Measurements from ENCODE around the gene RRP9. TPM values are rescaled to one million over a fixed set of nuclear protein-coding genes. Genes with fewer than 3 reads are reported as not detected.

The RRP9 gene
- polyA plus RNA-seq, 3 donors, result 16.5 to 35.7 (median 18.0) TPM

- no peak overlapping the region for H3K27ac ChIP-seq (ENCODE audit: low read depth, low read length)
- 67 to 72% (median 71%) methylated on average over 7 of the region's 7 CpGs for WGBS, 3 donors
These were observed 50.3 kb downstream of the RRP9 start for GRCh38 chr3:51891242-51892039.

DNA sequence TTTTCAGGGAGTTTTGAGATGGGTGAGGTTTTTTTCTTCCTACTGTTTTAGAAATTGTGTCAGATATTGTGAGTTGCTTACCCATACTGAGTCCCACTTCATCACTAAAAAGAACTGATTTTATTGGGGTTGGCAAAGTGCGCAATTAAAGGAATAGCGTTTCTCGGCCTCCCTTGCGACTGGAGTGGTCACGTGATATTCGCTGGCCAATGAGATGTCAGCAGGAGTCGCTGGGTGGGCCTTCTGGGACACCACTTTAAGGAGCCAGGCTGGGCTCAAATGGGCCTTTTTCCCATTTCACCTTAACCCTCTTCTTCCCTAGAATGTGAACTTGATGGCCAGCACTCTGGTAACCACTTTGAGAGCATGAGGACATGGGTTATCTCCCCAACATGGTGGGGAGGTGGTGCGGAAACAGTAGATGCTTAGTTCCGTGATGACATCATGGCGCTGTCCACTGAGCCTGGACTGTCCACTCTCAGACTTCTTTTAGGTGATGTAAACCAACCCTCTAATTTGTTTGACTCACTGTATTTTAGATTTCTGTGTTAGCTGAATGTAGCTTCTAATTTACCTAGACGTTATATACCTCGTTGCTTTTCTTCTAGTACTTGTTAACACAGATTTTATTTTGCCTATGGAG, 53.1 kb downstream of the RRP9 start:
- WGBS, 3 donors, result 91 to 93% (median 93%) methylated on average over 12 of the region's 12 CpGs
- H3K27ac ChIP-seq (ENCODE audit: low read depth, low read length), result no peak overlapping the region

- H3K27ac ChIP-seq (ENCODE audit: low read depth, low read length), result no peak overlapping the region
- WGBS, 3 donors, result 57 to 87% (median 87%) methylated on average over 2 of the region's 2 CpGs
These were observed 54.1 kb downstream of the RRP9 start for GRCh38 chr3:51887620-51888019.

GRCh38 chr3:51886447-51886846, 55.3 kb downstream of the RRP9 start:
- H3K27ac ChIP-seq (ENCODE audit: low read depth, low read length), result no peak overlapping the region

Other genes with a start within 250 kb of the RRP9 start
- under 1 TPM; 0.14 to 0.22 (median 0.21) TPM for gene GRM2, start 234.8 kb downstream of the RRP9 start, polyA plus RNA-seq
- not detected for gene IQCF6, start 162.7 kb downstream of the RRP9 start, polyA plus RNA-seq
- not detected for gene IQCF2, start 80.3 kb downstream of the RRP9 start, polyA plus RNA-seq
- not detected for gene IQCF5, start 66.3 kb downstream of the RRP9 start, polyA plus RNA-seq
- gene IQCF1, start 38.6 kb downstream of the RRP9 start, polyA plus RNA-seq, result not detected
- gene PARP3, start 459 bp upstream of the RRP9 start, polyA plus RNA-seq, result 10 to 100 TPM in 2 of 3 donors, 1 to 10 TPM in 1; 5.0 to 25.5 (median 19.6) TPM
- under 1 TPM in 2 of 3 donors, not detected in 1; 0.07 to 0.28 TPM for gene GPR62, start 13.5 kb upstream of the RRP9 start, polyA plus RNA-seq
- gene PCBP4, start 25.6 kb upstream of the RRP9 start, polyA plus RNA-seq, result 10 to 100 TPM; 11.7 to 46.0 (median 18.9) TPM
- 100 to 1,000 TPM in 2 of 3 donors, 10 to 100 TPM in 1; 50.8 to 128 (median 118) TPM for gene ABHD14B, start 32.1 kb upstream of the RRP9 start, polyA plus RNA-seq
- gene ABHD14A, start 33.2 kb upstream of the RRP9 start, polyA plus RNA-seq, result 10 to 100 TPM; 17.2 to 48.4 (median 46.1) TPM
- gene ACY1, start 41.6 kb upstream of the RRP9 start, polyA plus RNA-seq, result 10 to 100 TPM; 22.6 to 73.7 (median 46.8) TPM
- gene RPL29, start 54.0 kb upstream of the RRP9 start, polyA plus RNA-seq, result 1,000 to 10,000 TPM; 1,845 to 3,201 (median 3,021) TPM
- gene DUSP7, start 114.7 kb upstream of the RRP9 start, polyA plus RNA-seq, result 1 to 10 TPM; 3.2 to 10.0 (median 9.4) TPM
- 1 to 10 TPM in 1 of 3 donors, under 1 TPM in 2; 0.74 to 2.6 (median 0.90) TPM for gene POC1A, start 212.5 kb upstream of the RRP9 start, polyA plus RNA-seq